ENCODE results near the gene GDI1. TPM values are rescaled to one million over a fixed set of nuclear protein-coding genes. Genes with fewer than 3 reads are reported as not detected.
A peak's percentile ranks its signal among the peaks of the same experiment; 100 is the strongest.
"Not testable (repeated sequence)": the region's sequence is repeated elsewhere in the genome, so short reads cannot be mapped to it uniquely, and the experiment has no call there.

Gene GDI1
- total and polyA plus RNA-seq, 2 donors (not counting 1 experiment from before 2014, with no cell fraction given) = 199 to 311 TPM

DNA sequence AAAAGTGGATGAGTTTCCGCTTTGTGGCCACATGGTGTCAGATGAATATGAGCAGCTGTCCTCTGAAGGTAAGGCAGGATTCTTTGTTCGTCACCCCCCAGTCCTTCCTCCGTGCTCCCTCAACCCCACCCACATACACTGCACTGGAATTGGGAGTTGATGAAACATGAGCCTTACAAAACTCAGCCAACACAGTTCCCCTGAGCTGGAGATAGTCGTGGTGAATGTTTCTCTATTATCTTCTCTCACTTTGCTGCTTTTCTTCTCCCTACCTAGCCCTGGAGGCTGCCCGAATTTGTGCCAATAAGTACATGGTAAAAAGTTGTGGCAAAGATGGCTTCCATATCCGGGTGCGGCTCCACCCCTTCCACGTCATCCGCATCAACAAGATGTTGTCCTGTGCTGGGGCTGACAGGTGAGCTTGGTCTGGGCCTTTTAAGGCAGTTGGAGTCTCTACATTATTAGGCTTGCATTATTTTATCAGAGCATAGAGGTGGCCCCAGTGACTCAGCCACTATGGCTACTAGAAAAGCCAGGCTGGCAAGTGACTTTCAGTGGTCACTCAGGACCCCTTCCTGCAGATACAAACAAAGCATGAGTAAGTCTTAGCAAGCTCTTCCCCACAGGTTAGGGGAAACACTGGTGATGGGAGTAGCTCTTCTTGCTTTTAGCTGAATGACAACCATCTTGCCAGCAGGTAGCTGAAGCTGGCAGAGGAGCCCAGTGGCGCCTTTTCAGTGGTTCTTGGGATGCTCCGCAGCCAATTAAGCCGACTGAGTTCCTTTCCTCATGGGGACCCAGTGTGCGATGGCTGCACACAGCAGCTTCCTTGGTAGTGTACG is 37.2 kb upstream of the GDI1 start:
- Histone ChIP-seq H3K27ac (ENCODE audit: low read length in 2 of 2) (peak overlapping the region; percentile 13 to 100), H3K4me2 (replicated peaks; ENCODE audit: low read depth, low read length, poor library complexity, severe bottlenecking) (peak overlapping the region; percentile 81), H3K4me1 (ENCODE audit: control insufficient read depth in 2 of 2, insufficient read depth in 2 of 2, low read length in 2 of 2) (peaks cover 12 to 20% of the 10 kb centered on the region in 2 donors), H3K4me3 (ENCODE audit: control extremely low read depth in 1 of 5, extremely low read depth in 1 of 5, insufficient read depth in 1 of 5, low read depth in 2 of 5, low read length in 4 of 5) (peak overlapping the region; percentile 63 to 96 (median 78)), H3K36me3 (replicated peaks in 1 of 2; ENCODE audit: control extremely low read depth in 1 of 2, control insufficient read depth in 1 of 2, extremely low read depth in 1 of 2, insufficient read depth in 2 of 2, low read length in 1 of 2) (peaks cover 0 to 24% of the 10 kb centered on the region in 2 experiments), H3K9me3 (ENCODE audit: control extremely low read depth in 1 of 3, control insufficient read depth in 2 of 3, insufficient read depth in 1 of 3, low read length in 2 of 3) (no peaks in the 10 kb centered on the region), H3K79me2 (ENCODE audit: control insufficient read depth, insufficient read depth, low read length) (no peaks in the 10 kb centered on the region), H4K20me1 (ENCODE audit: control insufficient read depth, insufficient read depth, low read length, poor library complexity, severe bottlenecking) (peaks cover 30% of the 10 kb centered on the region), H2AFZ (ENCODE audit: insufficient read depth, low read depth, low read length, poor library complexity, severe bottlenecking) (no peak overlapping the region), H3K27me3 (replicated peaks in 1 of 4; ENCODE audit: control extremely low read depth in 1 of 4, control insufficient read depth in 3 of 4, insufficient read depth in 4 of 4, low read length in 3 of 4) (no peaks in the 10 kb centered on the region), H3K9ac (ENCODE audit: low read length) (peak overlapping the region; percentile 86)
- DNase-seq = no peak
- no peaks in the 10 kb centered on the region for H3K27me3 Mint-ChIP-seq
- H3K4me3 Mint-ChIP-seq = peak overlapping the region; percentile 99
- no peak for ATAC-seq (ENCODE audit: low read depth)
- peak overlapping the region; percentile 99 for H3K27ac Mint-ChIP-seq
- WGBS (ENCODE audit: insufficient coverage) = 74% methylated on average over 3 of the region's 14 CpGs
- ChIA-PET POLR2A (interaction anchor here (1.0 to 3.4 kb wide), 6 partner anchors 10 to 133 kb away, joined by 3 to 31 read pairs (median 4); partner anchors contain the start of genes ATP6AP1, DNASE1L1, PLXNA3 and TAFAZZIN), CTCF (interaction anchor here (0.7 to 3.2 kb wide), 4 partner anchors 9 to 133 kb away, joined by 3 to 17 read pairs (median 4); partner anchors contain the start of gene DNASE1L1)
- TF ChIP-seq, protein P1, sequence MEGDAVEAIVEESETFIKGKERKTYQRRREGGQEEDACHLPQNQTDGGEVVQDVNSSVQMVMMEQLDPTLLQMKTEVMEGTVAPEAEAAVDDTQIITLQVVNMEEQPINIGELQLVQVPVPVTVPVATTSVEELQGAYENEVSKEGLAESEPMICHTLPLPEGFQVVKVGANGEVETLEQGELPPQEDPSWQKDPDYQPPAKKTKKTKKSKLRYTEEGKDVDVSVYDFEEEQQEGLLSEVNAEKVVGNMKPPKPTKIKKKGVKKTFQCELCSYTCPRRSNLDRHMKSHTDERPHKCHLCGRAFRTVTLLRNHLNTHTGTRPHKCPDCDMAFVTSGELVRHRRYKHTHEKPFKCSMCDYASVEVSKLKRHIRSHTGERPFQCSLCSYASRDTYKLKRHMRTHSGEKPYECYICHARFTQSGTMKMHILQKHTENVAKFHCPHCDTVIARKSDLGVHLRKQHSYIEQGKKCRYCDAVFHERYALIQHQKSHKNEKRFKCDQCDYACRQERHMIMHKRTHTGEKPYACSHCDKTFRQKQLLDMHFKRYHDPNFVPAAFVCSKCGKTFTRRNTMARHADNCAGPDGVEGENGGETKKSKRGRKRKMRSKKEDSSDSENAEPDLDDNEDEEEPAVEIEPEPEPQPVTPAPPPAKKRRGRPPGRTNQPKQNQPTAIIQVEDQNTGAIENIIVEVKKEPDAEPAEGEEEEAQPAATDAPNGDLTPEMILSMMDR (IDR thresholded peaks at IDR 0.05) = no peak
- no peak for TF ChIP-seq EZH2 (IDR thresholded peaks at IDR 0.05; ENCODE audit: borderline replicate concordance, insufficient read depth, low read depth, low read length, poor library complexity, severe bottlenecking)
- H3K9me3 Mint-ChIP-seq (ENCODE audit: insufficient read depth) = no peaks in the 10 kb centered on the region
- peaks cover 17% of the 10 kb centered on the region for H3K4me1 Mint-ChIP-seq
- intact Hi-C loops (cut with micrococcal nuclease) = loop anchor here (5.0 kb wide), 2 partner anchors 93 to 118 kb away; partner anchors contain the start of genes FAM3A and SLC10A3

- POLR2A ChIA-PET = interaction anchor here (1.0 to 3.4 kb wide), 4 partner anchors 10 to 57 kb away, joined by 3 to 31 read pairs (median 4); partner anchors contain the start of genes ATP6AP1, DNASE1L1, PLXNA3 and TAFAZZIN
- H3K4me3 Mint-ChIP-seq = peak overlapping the region; percentile 16
- not testable (repeated sequence) for H3K4me3 ChIP-seq (ENCODE audit: control extremely low read depth in 1 of 5, extremely low read depth in 1 of 5, insufficient read depth in 1 of 5, low read depth in 2 of 5, low read length in 4 of 5)
These were observed 36.6 kb upstream of the GDI1 start for GRCh38 chrX:154400369-154400817.

More at GRCh38 chrX:154400369-154400817, 36.6 kb upstream of the GDI1 start:
- H3K79me2 ChIP-seq (ENCODE audit: control insufficient read depth, insufficient read depth, low read length); H3K9ac ChIP-seq (ENCODE audit: low read length); H3K9me3 ChIP-seq (ENCODE audit: control extremely low read depth in 1 of 3, control insufficient read depth in 2 of 3, insufficient read depth in 1 of 3, low read length in 2 of 3); H3K27ac ChIP-seq (ENCODE audit: low read length in 2 of 2); DNase-seq; ATAC-seq (ENCODE audit: low read depth); H3K27me3 ChIP-seq (replicated peaks in 1 of 4; ENCODE audit: control extremely low read depth in 1 of 4, control insufficient read depth in 3 of 4, insufficient read depth in 4 of 4, low read length in 3 of 4); intact Hi-C loops (cut with micrococcal nuclease); H2AFZ ChIP-seq (ENCODE audit: insufficient read depth, low read depth, low read length, poor library complexity, severe bottlenecking); H3K27me3 Mint-ChIP-seq; H3K9me3 Mint-ChIP-seq (ENCODE audit: insufficient read depth); H3K4me2 ChIP-seq (replicated peaks; ENCODE audit: low read depth, low read length, poor library complexity, severe bottlenecking): not testable (repeated sequence)
- H3K4me1 Mint-ChIP-seq = peaks cover 17% of the 10 kb centered on the region
- CTCF ChIA-PET = interaction anchor here (1.1 to 3.2 kb wide), 2 partner anchors 127 to 133 kb away, joined by 3 to 17 read pairs; no protein-coding TSS in a partner anchor
- no CpG with 5 or more reads among the region's 6 CpGs for WGBS (ENCODE audit: insufficient coverage)
- H3K4me1 ChIP-seq (ENCODE audit: control insufficient read depth in 2 of 2, insufficient read depth in 2 of 2, low read length in 2 of 2) = peaks cover 12 to 20% of the 10 kb centered on the region in 2 donors
- peaks cover 30% of the 10 kb centered on the region for H4K20me1 ChIP-seq (ENCODE audit: control insufficient read depth, insufficient read depth, low read length, poor library complexity, severe bottlenecking)
- peaks cover 0 to 24% of the 10 kb centered on the region in 2 experiments for H3K36me3 ChIP-seq (replicated peaks in 1 of 2; ENCODE audit: control extremely low read depth in 1 of 2, control insufficient read depth in 1 of 2, extremely low read depth in 1 of 2, insufficient read depth in 2 of 2, low read length in 1 of 2)
- H3K27ac Mint-ChIP-seq = peak overlapping the region; percentile 20

Measured in B cell (primary cell).